ENCODE measurements around the gene VEZF1. TPM values are rescaled to one million over a fixed set of nuclear protein-coding genes. Genes with fewer than 3 reads are reported as not detected.

Gene VEZF1
- total RNA-seq, 4 donors from 2014 or later = 44.0 to 65.1 (median 50.1) TPM

DNA sequence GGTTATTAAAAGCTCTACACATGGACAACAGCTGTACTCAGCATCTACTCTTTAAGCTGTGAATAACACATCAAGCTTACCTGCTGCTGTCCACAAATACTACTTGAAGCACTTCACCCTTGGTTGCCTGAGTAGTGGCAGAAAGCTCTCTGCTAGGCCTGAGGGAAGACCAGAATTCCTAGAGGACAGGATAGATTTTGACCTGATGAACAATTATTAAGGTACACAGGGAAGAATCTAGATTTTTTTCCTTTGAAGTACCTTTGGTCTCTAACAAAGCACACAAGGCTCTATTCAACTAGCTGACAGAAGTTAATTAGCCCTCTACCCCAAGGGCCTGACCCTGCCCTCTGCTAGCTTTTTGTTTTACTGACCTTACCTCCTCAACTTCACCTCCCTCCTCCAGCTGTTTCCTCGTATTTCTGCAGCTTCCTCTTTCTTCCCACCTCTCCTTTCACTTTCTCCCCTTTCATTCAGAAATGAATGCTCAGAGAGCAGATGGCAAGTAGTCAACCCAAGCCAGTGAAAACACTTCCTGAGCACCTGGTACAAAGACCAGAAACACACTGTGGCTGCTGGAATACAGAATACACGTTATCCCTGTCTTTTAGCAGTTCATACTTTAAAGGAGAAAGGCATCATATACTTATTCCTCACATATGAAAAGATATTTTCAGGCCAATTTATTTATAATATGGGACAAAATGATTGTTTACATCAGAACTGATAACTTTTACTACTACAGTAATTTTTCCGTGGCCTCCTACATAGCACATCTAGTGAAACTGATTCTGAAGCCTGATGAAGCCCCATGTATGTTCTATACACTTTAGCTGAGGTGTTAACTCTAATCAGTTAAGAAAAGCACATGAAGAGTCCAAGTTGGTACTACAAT is 5.7 kb upstream of the VEZF1 start:
- TF ChIP-seq, protein P1, sequence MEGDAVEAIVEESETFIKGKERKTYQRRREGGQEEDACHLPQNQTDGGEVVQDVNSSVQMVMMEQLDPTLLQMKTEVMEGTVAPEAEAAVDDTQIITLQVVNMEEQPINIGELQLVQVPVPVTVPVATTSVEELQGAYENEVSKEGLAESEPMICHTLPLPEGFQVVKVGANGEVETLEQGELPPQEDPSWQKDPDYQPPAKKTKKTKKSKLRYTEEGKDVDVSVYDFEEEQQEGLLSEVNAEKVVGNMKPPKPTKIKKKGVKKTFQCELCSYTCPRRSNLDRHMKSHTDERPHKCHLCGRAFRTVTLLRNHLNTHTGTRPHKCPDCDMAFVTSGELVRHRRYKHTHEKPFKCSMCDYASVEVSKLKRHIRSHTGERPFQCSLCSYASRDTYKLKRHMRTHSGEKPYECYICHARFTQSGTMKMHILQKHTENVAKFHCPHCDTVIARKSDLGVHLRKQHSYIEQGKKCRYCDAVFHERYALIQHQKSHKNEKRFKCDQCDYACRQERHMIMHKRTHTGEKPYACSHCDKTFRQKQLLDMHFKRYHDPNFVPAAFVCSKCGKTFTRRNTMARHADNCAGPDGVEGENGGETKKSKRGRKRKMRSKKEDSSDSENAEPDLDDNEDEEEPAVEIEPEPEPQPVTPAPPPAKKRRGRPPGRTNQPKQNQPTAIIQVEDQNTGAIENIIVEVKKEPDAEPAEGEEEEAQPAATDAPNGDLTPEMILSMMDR (IDR thresholded peaks at IDR 0.05) = no peak
- TF ChIP-seq EP300 (IDR thresholded peaks at IDR 0.05; ENCODE audit: low read depth) = no peak
- TF ChIP-seq POLR2AphosphoS5 (IDR thresholded peaks at IDR 0.05) = no peak
- TF ChIP-seq POLR2A (IDR thresholded peaks at IDR 0.05) = no peak
- Histone ChIP-seq H3K36me3 (no peaks in the 10 kb centered on the region), H3K4me3 (no peak overlapping the region), H3K4me1 (peaks cover 7 to 46% (median 20%) of the 10 kb centered on the region in 4 donors), H3K27ac (peak overlapping the region; percentile 49 to 73 (median 52)), H3K27me3 (no peaks in the 10 kb centered on the region), H3K9me3 (no peaks in the 10 kb centered on the region)
- no peak for DNase-seq
- in situ Hi-C loops (cut with MboI; ENCODE audit: low pct_ligation_motif_present in 1 of 4, low pct_unique_long_range_greater_than_20kb in 1 of 4, low sequenced_read_pairs in 3 of 4) = loop anchor here in 1 of 4 donors (25.0 kb wide), 1 partner anchor 94 kb away; the partner anchor contains the start of gene DYNLL2
- WGBS, 2 donors (ENCODE audit: low coverage in 1 of 2) = 10 to 25% methylated on average over 3 of the region's 3 CpGs
- intact Hi-C loops (cut with DNase I; ENCODE audit: low total_unique reads) = no loop called here

DNA sequence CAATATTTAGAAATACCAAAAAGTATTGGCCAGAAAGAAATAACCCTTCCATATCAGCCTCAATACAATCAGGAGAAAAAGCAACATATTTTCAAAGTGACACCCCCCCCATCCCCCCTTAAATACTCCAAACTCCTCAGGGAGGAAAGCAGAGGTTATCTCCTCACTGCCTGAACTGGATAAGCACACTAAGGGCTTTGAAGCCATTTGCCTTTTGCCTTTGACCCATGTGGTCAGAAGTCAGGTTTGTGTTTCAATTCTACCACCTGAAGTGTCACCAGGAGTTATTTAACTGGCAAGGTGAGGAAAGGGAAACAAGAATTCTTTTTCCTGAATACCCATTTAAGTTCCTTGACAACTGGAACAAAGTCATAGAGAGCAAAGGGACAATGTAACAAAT is 3.5 kb upstream of the VEZF1 start:
- Histone ChIP-seq H3K36me3 (no peaks in the 10 kb centered on the region), H3K4me3 (no peak overlapping the region), H3K27me3 (no peaks in the 10 kb centered on the region), H3K27ac (no peak overlapping the region), H3K9me3 (no peaks in the 10 kb centered on the region), H3K4me1 (peaks cover 7 to 50% (median 21%) of the 10 kb centered on the region in 4 donors)
- intact Hi-C loops (cut with DNase I; ENCODE audit: low total_unique reads) (no loop called here), in situ Hi-C loops (cut with MboI; ENCODE audit: low pct_ligation_motif_present in 1 of 4, low pct_unique_long_range_greater_than_20kb in 1 of 4, low sequenced_read_pairs in 3 of 4) (loop anchor here in 1 of 4 donors (25.0 kb wide), 1 partner anchor 96 kb away; the partner anchor contains the start of gene DYNLL2)
- DNase-seq = no peak
- TF ChIP-seq POLR2AphosphoS5 (IDR thresholded peaks at IDR 0.05) = no peak
- no peak for TF ChIP-seq POLR2A (IDR thresholded peaks at IDR 0.05)
- no peak for TF ChIP-seq EP300 (IDR thresholded peaks at IDR 0.05; ENCODE audit: low read depth)
- TF ChIP-seq, protein P1 (IDR thresholded peaks at IDR 0.05) = no peak

DNA sequence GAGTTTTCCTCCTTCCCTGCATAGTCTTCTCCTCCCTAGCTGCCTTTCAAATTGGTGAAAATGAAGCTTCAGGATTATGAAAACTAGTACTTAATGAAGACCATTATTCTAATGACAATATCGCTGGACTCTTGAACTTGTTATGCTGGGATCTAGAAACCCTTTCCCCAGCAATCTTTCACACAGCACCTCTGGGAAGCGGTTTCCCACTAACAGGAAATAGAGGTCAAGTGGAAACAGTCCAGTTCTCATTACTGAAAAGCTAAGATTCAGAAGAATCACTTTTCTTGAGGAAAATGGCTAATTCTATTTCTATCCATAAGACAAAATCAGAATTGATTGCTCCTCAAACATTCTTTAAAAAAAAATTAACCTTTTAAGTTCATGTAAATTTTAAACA is 2.0 kb upstream of the VEZF1 start:
- TF ChIP-seq, protein P1 (IDR thresholded peaks at IDR 0.05) = no peak
- TF ChIP-seq POLR2A (IDR thresholded peaks at IDR 0.05) (no peak), EP300 (IDR thresholded peaks at IDR 0.05; ENCODE audit: low read depth) (no peak), POLR2AphosphoS5 (IDR thresholded peaks at IDR 0.05) (no peak)
- H3K27me3 ChIP-seq = no peaks in the 10 kb centered on the region
- no peak for DNase-seq
- WGBS, 2 donors (ENCODE audit: low coverage in 1 of 2) = 78 to 86% methylated on average over 2 of the region's 2 CpGs
- H3K9me3 ChIP-seq = no peaks in the 10 kb centered on the region
- in situ Hi-C loops (cut with MboI; ENCODE audit: low pct_ligation_motif_present in 1 of 4, low pct_unique_long_range_greater_than_20kb in 1 of 4, low sequenced_read_pairs in 3 of 4) = loop anchor here in 1 of 4 donors (25.0 kb wide), 1 partner anchor 97 kb away; the partner anchor contains the start of gene DYNLL2
- H3K36me3 ChIP-seq = no peaks in the 10 kb centered on the region
- peak overlapping the region in 2 of 4 donors; percentile 95 to 97 for H3K27ac ChIP-seq
- no peak overlapping the region for H3K4me3 ChIP-seq
- H3K4me1 ChIP-seq = peaks cover 12 to 57% (median 29%) of the 10 kb centered on the region in 4 donors
- intact Hi-C loops (cut with DNase I; ENCODE audit: low total_unique reads) = no loop called here

Data from transverse colon (tissue), 4 donors.